Pancreas (tissue), 10 donors: ENCODE data around the gene KAT6B. TPM values are rescaled to one million over a fixed set of nuclear protein-coding genes. Genes with fewer than 3 reads are reported as not detected.

Source experiments
- ATAC-seq, 4 donors: fragments of 200-7000 bp; cut with Tn5 transposase; one replicate each; pipeline versions ENCODE4 v1.8.0 to v1.9.1; 2020; ENCODE audit warnings: mild to moderate bottlenecking in 4 of 4, moderate library complexity in 4 of 4
- DNase-seq, 6 donors: peaks; one replicate each; pipeline ENCODE4 v3.0.0-alpha.2; 2020
- FAIRE-seq: peaks from 2 replicates; lab custom pipeline; 2012; peaks lifted over from hg19 to GRCh38; lab: Jason Lieb, UNC
- H3K27ac ChIP-seq, 4 donors: fragments of 200-600 bp; sonication (generic); 1 replicate in 3 of 4; 2 replicates in 1 of 4; pipeline versions ENCODE4 v1.5.0 to v1.8.0; 2020
- H3K27me3 ChIP-seq, 4 donors: fragments of 200-600 bp; one replicate each; pipeline ENCODE4 v1.8.0; 2021
- H3K36me3 ChIP-seq, 3 donors: fragments of 200-600 bp; sonication (generic) in 1 of 3; one replicate each; pipeline versions ENCODE4 v1.5.0 to v1.8.0; 2020 to 2021
- H3K4me1 ChIP-seq, 3 donors: fragments of 200-600 bp; one replicate each; pipeline ENCODE4 v1.8.0; 2021
- H3K4me3 ChIP-seq, 4 donors: fragments of 200-600 bp; sonication (generic) in 2 of 4; one replicate each; pipeline versions ENCODE4 v1.5.0 to v1.8.0; 2020 to 2021
- H3K9me3 ChIP-seq, 4 donors: fragments of 200-600 bp; one replicate each; pipeline ENCODE4 v1.8.0; 2021
- CTCF ChIP-seq, 4 donors: fragments of 200-600 bp; sonication (generic) in 3 of 4; IDR thresholded peaks; one replicate each; pipeline versions ENCODE4 v1.5.0 to v1.8.0; 2021; ENCODE audit warnings: antibody characterized with exemption in 4 of 4
- WGBS, 2 donors: extraction: QIAGEN DNeasy Blood & Tissue Kit; methylation state at CpG; one replicate each; pipeline ENCODE4 v1.1.7; 2013; 5-methylcytosine and 5-hydroxymethylcytosine counted together
- intact Hi-C, 3 donors: fragments of 100-400 bp; cut with DNase I; formaldehyde crosslinking; loops; one replicate each; pipeline versions ENCODE4 v1.11.1 to v1.14.2; 2022
- polyA plus RNA-seq, 2 donors: library from polyadenylated mRNA; stranded (reverse); fragments of 200-250 nt; gene quantifications; one replicate each; pipeline ENCODE4 v1.2.3, GENCODE V29; 2013
- total RNA-seq, 6 donors: library from RNA; stranded (reverse); fragmentation: NEBNext Ultra II Directional in 4 of 6; extraction: Animal tissue kit (Norgen Biotek cat#: 25700) in 4 of 6; gene quantifications; one replicate each; pipeline versions ENCODE4 v1.2.1 to v1.2.4, GENCODE V29; 2021 to 2023
- donor health status: healthy with polysubstance abuse.
- donor health status: DM: no; HTN: no; CAD: no; lungs with moderate emphysema.
- donor health status: DM: no; HTN: no; CAD: no.
- donor health status: control.
- donor health status: control.
- donor health status: Bipolar disorder and iron deficiency.
- donor health status: DM: yes; HTN: yes; CAD: no.
- donor health status: DM: no; HTN: no; CAD: no.
- donor health status: DM: no; HTN: no; CAD: no.
- donor health status: DM: yes; HTN: yes; CAD: no.

KAT6B gene
- total and polyA plus RNA-seq, 8 donors: 7.6 to 28.6 (median 18.1) TPM

GRCh38 chr10:75015442-75015841, 189.0 kb downstream of the KAT6B start:
- H3K36me3 ChIP-seq: no peaks in the 10 kb centered on the region
- no peak overlapping the region for H3K4me3 ChIP-seq
- H3K4me1 ChIP-seq: peaks cover 0 to 15% (median 11%) of the 10 kb centered on the region in 3 donors
- DNase-seq (no peak), ATAC-seq (no peak), FAIRE-seq (no peak)
- no peak overlapping the region for H3K27ac ChIP-seq
- TF ChIP-seq CTCF (IDR thresholded peaks at IDR 0.05): no peak
- intact Hi-C loops: no loop called here
- no peaks in the 10 kb centered on the region for H3K27me3 ChIP-seq
- WGBS, 2 donors: 63 to 64% methylated on average over 5 of the region's 5 CpGs
- no peaks in the 10 kb centered on the region for H3K9me3 ChIP-seq

DNA sequence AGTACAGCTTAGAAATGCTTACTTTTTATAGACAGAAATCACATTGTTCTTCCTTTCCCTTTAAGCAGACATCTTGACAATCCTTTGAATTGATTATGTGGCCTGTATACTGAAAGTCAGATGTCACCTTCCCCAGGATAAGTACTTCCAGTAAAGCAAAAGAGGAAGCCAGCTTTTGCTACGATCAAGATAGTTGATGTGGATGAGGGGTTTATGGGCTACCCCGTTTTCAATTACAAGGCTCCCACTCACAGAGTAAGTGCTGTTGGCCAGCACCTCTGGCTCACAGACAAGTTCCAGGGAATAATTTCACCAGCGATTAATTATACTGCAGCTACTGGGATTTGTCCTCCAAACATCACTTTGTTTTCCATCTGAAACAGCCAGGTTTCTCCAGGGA, 189.9 kb downstream of the KAT6B start:
- DNase-seq (no peak), ATAC-seq (no peak), FAIRE-seq (no peak)
- Histone ChIP-seq H3K27me3 (no peaks in the 10 kb centered on the region), H3K4me1 (peaks cover 6 to 24% (median 20%) of the 10 kb centered on the region in 3 donors), H3K36me3 (no peaks in the 10 kb centered on the region), H3K27ac (no peak overlapping the region), H3K9me3 (no peaks in the 10 kb centered on the region), H3K4me3 (no peak overlapping the region)
- TF ChIP-seq CTCF (IDR thresholded peaks at IDR 0.05): no peak
- intact Hi-C loops: no loop called here
- WGBS, 2 donors: 30 to 34% methylated on average over 3 of the region's 3 CpGs

GRCh38 chr10:75018251-75018650, 191.9 kb downstream of the KAT6B start:
- intact Hi-C loops: no loop called here
- H3K36me3 ChIP-seq: no peaks in the 10 kb centered on the region
- no peaks in the 10 kb centered on the region for H3K9me3 ChIP-seq
- H3K27ac ChIP-seq: no peak overlapping the region
- no peak overlapping the region for H3K4me3 ChIP-seq
- H3K4me1 ChIP-seq: peaks cover 6 to 40% (median 24%) of the 10 kb centered on the region in 3 donors
- H3K27me3 ChIP-seq: no peaks in the 10 kb centered on the region
- FAIRE-seq (no peak), DNase-seq (no peak), ATAC-seq (no peak)
- no peak for TF ChIP-seq CTCF (IDR thresholded peaks at IDR 0.05)
- WGBS, 2 donors: 95 to 96% methylated on average over 6 of the region's 6 CpGs

- FAIRE-seq (no peak), ATAC-seq (no peak), DNase-seq (no peak)
- no peaks in the 10 kb centered on the region for H3K36me3 ChIP-seq
- H3K4me3 ChIP-seq: no peak overlapping the region
- H3K9me3 ChIP-seq: no peaks in the 10 kb centered on the region
- no peak for TF ChIP-seq CTCF (IDR thresholded peaks at IDR 0.05)
- H3K27ac ChIP-seq: no peak overlapping the region
- no peaks in the 10 kb centered on the region for H3K27me3 ChIP-seq
- H3K4me1 ChIP-seq: peaks cover 6 to 39% (median 24%) of the 10 kb centered on the region in 3 donors
- intact Hi-C loops: no loop called here
- 65 to 73% methylated on average over 8 of the region's 8 CpGs for WGBS, 2 donors
Measured at GRCh38 chr10:75018686-75019307, 192.4 kb downstream of the KAT6B start.

DNA sequence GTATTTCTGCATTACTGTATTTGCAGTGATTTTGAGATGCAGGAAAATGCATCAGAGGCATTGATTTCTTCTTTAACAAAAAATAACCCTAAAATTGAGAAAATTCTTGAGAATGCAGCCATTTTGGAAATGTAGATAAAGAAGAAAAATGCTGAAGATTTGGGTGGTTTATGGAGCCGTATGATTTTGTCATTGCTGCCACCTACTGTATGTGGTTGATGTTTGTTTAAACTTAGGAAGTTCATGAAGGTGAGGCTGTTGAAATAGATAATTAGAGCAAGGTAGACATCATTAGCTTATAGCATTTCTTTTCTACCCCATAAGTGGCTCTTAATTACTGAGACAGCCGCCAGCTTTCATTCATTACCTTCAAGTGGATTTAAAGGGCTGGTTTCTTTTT, 193.0 kb downstream of the KAT6B start:
- intact Hi-C loops: no loop called here
- FAIRE-seq (no peak), ATAC-seq (no peak), DNase-seq (no peak)
- no peak for TF ChIP-seq CTCF (IDR thresholded peaks at IDR 0.05)
- Histone ChIP-seq H3K4me3 (no peak overlapping the region), H3K4me1 (peaks cover 6 to 35% (median 18%) of the 10 kb centered on the region in 3 donors), H3K36me3 (no peaks in the 10 kb centered on the region), H3K27me3 (no peaks in the 10 kb centered on the region), H3K9me3 (no peaks in the 10 kb centered on the region), H3K27ac (no peak overlapping the region)
- 27 to 28% methylated on average over 2 of the region's 2 CpGs for WGBS, 2 donors
